NCI-H510A (cell line): Measurements from ENCODE around the gene PIP4K2B.

Experiments
- DNase-seq: peaks from one replicate; lab custom pipeline; 2025; lab: John Stamatoyannopoulos, UW

PIP4K2B gene

GRCh38 chr17:38746004-38746848, 53.1 kb downstream of the PIP4K2B start:
- no peak for DNase-seq

- DNase-seq, result peak; percentile 80
Measured at GRCh38 chr17:38745545-38745944, 53.8 kb downstream of the PIP4K2B start.

GRCh38 chr17:38743556-38744171, 55.7 kb downstream of the PIP4K2B start:
- peak; percentile 61 for DNase-seq

- DNase-seq, result peak; percentile 61
Measured at GRCh38 chr17:38742411-38743308, 56.7 kb downstream of the PIP4K2B start.

GRCh38 chr17:38741921-38742410, 57.4 kb downstream of the PIP4K2B start:
- DNase-seq, result no peak

- DNase-seq, result no peak
Measured at GRCh38 chr17:38741461-38741860, 57.9 kb downstream of the PIP4K2B start.

- DNase-seq, result no peak
Measured at GRCh38 chr17:38740806-38741205, 58.5 kb downstream of the PIP4K2B start.

- no peak for DNase-seq
Measured at GRCh38 chr17:38740044-38740443, 59.3 kb downstream of the PIP4K2B start.

GRCh38 chr17:38739305-38739704, 60.1 kb downstream of the PIP4K2B start:
- DNase-seq, result no peak

GRCh38 chr17:38738686-38739085, 60.7 kb downstream of the PIP4K2B start:
- no peak for DNase-seq

- DNase-seq, result no peak
Measured at GRCh38 chr17:38738007-38738662, 61.2 kb downstream of the PIP4K2B start.

GRCh38 chr17:38735161-38735997, 64.0 kb downstream of the PIP4K2B start:
- no peak for DNase-seq

- no peak for DNase-seq
Measured at GRCh38 chr17:38733982-38734973, 65.1 kb downstream of the PIP4K2B start.

- DNase-seq, result no peak
Measured at GRCh38 chr17:38733282-38733981, 65.9 kb downstream of the PIP4K2B start.

- DNase-seq, result no peak
Measured at GRCh38 chr17:38732376-38733281, 66.7 kb downstream of the PIP4K2B start.

GRCh38 chr17:38731526-38732294, 67.6 kb downstream of the PIP4K2B start:
- no peak for DNase-seq
